IMR-90 (cell line): ENCODE measurements around the gene PABPN1. TPM values are rescaled to one million over a fixed set of nuclear protein-coding genes. Genes with fewer than 3 reads are reported as not detected.

Experiments used
- MAZ ChIP-seq: IDR thresholded peaks from 2 replicates; pipeline ENCODE4 v1.6.1; 2012; ENCODE audit warnings: low read depth, mild to moderate bottlenecking, low read length, improper control_type of control experiment, moderate library complexity, borderline replicate concordance
- SMC3 ChIP-seq: fragments of 150-350 bp; IDR thresholded peaks from 2 replicates; pipeline ENCODE4 v1.6.1; 2016; ENCODE audit warnings: low read depth, mild to moderate bottlenecking, antibody characterized with exemption, low read length, moderate library complexity
- polyA plus RNA-seq, 3 experiments: library from polyadenylated mRNA; depleted of rRNA; stranded (reverse); fragments of >200 nt; gene quantifications; 2 replicates each; pipeline ENCODE4 v1.2.3, GENCODE V29; 2012; ENCODE audit warnings: low replicate concordance in 1 of 3
- total RNA-seq: library from RNA; depleted of rRNA; stranded (reverse); fragments of >200 nt; gene quantifications from 2 replicates; pipeline ENCODE4 v1.2.3, GENCODE V29; 2012
- TF ChIP-seq, protein P1 (sequence below): fragments of 150-350 bp; IDR thresholded peaks from 2 replicates; pipeline ENCODE4 v1.6.1; 2017; ENCODE audit warnings: mild to moderate bottlenecking, antibody characterized with exemption, low read length, low read depth

The PABPN1 gene
- total and polyA plus RNA-seq, 2 of the 4 experiments (the other 2 are of a cell fraction), result 104 to 211 TPM

DNA sequence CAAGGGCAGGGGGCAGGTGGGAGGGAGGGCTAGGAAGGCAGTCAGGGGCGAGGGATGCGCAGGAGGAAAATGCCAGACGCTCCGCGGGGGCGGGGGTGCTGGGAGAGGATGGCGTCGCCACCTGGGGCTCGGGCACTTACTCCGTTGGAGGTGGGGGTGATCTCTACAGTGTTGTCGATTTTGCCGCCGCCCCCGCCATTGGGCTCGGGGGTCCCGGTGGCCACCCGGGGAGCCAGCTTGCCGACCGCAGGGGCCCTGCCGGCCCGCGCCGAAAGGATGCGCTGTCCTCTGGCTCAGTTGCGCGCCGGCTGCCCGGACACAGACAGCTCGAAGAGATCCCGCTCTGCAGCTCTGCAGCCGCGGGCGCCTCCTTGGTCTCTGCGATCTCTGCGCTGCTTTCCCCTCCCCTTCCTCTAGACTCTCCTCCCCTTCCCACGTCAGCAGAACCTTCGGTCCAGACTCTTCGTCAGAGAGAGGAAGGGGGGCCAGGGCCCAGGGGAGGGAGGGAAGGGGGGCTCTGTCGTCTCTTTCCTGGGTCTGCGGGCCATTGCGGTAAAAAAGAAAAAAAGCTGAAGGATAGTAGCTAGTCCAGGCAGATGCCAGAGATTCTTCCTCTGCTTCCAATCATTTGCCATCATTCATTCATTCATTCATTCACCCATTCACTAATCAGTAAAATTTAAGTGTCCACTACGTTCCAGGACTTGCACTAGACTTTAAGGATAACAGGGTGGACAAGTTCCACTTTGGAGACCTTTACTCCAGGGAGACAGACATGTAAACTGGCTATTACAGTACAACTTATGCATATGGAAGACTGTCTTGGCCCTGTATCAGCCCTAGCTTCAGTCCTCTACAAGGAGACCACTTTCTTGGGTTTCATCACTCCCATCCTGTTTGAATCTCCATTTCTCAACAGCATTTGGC, 31.5 kb downstream of the PABPN1 start, which contains the start of gene SLC22A17 (continued):
- TF ChIP-seq, protein P1, sequence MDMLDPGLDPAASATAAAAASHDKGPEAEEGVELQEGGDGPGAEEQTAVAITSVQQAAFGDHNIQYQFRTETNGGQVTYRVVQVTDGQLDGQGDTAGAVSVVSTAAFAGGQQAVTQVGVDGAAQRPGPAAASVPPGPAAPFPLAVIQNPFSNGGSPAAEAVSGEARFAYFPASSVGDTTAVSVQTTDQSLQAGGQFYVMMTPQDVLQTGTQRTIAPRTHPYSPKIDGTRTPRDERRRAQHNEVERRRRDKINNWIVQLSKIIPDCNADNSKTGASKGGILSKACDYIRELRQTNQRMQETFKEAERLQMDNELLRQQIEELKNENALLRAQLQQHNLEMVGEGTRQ, result no peak
- TF ChIP-seq SMC3, result 0 out of 2 replicates have a peak, but pooled peaks have one; percentile 20
- TF ChIP-seq MAZ, result peak; percentile 88
